ENCODE data around the gene SEMA3B. TPM values are rescaled to one million over a fixed set of nuclear protein-coding genes. Genes with fewer than 3 reads are reported as not detected.

Gene SEMA3B
- total and polyA plus RNA-seq, 2 experiments from 2014 or later: 67.7 to 104 TPM

DNA sequence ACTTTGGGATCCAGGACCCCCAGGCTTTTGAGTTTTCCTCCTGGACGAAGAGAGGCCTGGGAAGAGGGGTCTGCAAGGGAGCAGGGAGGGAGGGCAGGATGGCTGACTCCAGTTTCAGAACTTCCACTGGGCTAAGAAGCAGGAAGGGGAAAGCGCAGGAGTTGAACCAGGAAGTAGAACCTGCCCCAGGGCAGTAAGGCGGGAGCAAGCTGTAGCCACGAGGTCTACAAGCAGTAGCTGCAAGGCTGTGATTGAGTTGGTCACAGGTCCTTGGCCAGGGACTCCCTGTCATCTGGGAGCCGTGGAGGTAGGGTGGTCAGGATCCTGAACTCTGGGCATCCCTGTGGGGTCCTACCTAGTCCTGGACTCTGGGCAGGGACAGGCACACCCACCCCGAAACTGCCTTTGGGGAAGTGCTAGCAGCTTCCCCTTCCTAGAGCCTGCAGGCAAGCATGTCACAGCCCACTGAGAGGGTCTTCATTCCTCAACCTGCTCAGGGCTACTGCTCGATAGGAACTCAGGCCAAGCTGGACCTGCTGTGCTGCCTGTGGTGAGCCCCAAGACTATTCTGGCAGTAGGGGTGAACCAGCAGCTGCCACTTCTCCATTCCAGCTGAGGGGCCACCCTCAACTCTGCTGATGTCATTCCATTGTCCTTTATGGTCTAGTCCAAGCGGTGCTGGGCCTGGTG, 38.7 kb upstream of the SEMA3B start:
- H3K4me2 ChIP-seq: no peak overlapping the region
- H3K9me3 ChIP-seq (ENCODE audit: low read depth): no peaks in the 10 kb centered on the region
- WGBS (ENCODE audit: low lambda C conversion rate, missing lambda C conversion rate): 86% methylated on average over 8 of the region's 8 CpGs
- H3K4me1 ChIP-seq (ENCODE audit: insufficient read depth): peaks cover 17% of the 10 kb centered on the region
- DNase-seq (ENCODE audit: low spot score): no peak
- no peaks in the 10 kb centered on the region for H3K9me2 ChIP-seq (replicated peaks; ENCODE audit: insufficient read depth)
- H2AFZ ChIP-seq: no peak overlapping the region
- H4K20me1 ChIP-seq (ENCODE audit: insufficient read depth, poor library complexity, severe bottlenecking): no peaks in the 10 kb centered on the region
- H3K4me3 ChIP-seq: no peak overlapping the region
- H3K79me2 ChIP-seq: no peaks in the 10 kb centered on the region
- H3K27me3 ChIP-seq: no peaks in the 10 kb centered on the region
- no peak for TF ChIP-seq EZH2 (IDR thresholded peaks at IDR 0.05; ENCODE audit: borderline replicate concordance)
- TF ChIP-seq, protein P1, sequence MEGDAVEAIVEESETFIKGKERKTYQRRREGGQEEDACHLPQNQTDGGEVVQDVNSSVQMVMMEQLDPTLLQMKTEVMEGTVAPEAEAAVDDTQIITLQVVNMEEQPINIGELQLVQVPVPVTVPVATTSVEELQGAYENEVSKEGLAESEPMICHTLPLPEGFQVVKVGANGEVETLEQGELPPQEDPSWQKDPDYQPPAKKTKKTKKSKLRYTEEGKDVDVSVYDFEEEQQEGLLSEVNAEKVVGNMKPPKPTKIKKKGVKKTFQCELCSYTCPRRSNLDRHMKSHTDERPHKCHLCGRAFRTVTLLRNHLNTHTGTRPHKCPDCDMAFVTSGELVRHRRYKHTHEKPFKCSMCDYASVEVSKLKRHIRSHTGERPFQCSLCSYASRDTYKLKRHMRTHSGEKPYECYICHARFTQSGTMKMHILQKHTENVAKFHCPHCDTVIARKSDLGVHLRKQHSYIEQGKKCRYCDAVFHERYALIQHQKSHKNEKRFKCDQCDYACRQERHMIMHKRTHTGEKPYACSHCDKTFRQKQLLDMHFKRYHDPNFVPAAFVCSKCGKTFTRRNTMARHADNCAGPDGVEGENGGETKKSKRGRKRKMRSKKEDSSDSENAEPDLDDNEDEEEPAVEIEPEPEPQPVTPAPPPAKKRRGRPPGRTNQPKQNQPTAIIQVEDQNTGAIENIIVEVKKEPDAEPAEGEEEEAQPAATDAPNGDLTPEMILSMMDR (IDR thresholded peaks at IDR 0.05; ENCODE audit: poor library complexity): no peak
- no peak for TF ChIP-seq EZH2phosphoT487 (IDR thresholded peaks at IDR 0.05; ENCODE audit: low read depth, severe bottlenecking, unreplicated experiment)
- no peaks in the 10 kb centered on the region for H3K36me3 ChIP-seq (replicated peaks; ENCODE audit: insufficient read depth, low read depth)
- H3K27ac ChIP-seq: no peak overlapping the region

DNA sequence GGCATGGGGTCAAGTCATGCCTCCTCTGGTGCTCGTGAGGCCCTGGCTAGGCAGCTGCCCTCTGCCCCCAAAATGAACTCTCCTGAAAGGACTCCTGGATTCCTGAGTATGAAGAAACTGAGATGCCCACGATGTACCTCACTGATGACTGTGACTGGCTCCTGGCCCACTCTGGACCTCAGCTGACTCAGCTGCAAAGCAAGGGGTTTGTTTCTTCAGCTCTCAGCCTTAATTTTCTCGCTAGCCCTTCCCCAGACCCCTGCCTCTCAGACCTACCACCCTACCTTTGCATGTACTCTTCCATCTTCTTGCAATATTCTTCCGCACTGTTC, 38.2 kb upstream of the SEMA3B start:
- no peaks in the 10 kb centered on the region for H3K36me3 ChIP-seq (replicated peaks; ENCODE audit: insufficient read depth, low read depth)
- no peak overlapping the region for H3K27ac ChIP-seq
- no peaks in the 10 kb centered on the region for H3K9me2 ChIP-seq (replicated peaks; ENCODE audit: insufficient read depth)
- no peak overlapping the region for H3K4me2 ChIP-seq
- no peaks in the 10 kb centered on the region for H3K9me3 ChIP-seq (ENCODE audit: low read depth)
- TF ChIP-seq, protein P1 (IDR thresholded peaks at IDR 0.05; ENCODE audit: poor library complexity): no peak
- TF ChIP-seq EZH2 (IDR thresholded peaks at IDR 0.05; ENCODE audit: borderline replicate concordance) (no peak), EZH2phosphoT487 (IDR thresholded peaks at IDR 0.05; ENCODE audit: low read depth, severe bottlenecking, unreplicated experiment) (no peak)
- no peak overlapping the region for H2AFZ ChIP-seq
- 91% methylated on average over 4 of the region's 4 CpGs for WGBS (ENCODE audit: low lambda C conversion rate, missing lambda C conversion rate)
- H4K20me1 ChIP-seq (ENCODE audit: insufficient read depth, poor library complexity, severe bottlenecking): no peaks in the 10 kb centered on the region
- H3K27me3 ChIP-seq: no peaks in the 10 kb centered on the region
- no peak overlapping the region for H3K4me3 ChIP-seq
- no peak for DNase-seq (ENCODE audit: low spot score)
- H3K4me1 ChIP-seq (ENCODE audit: insufficient read depth): peaks cover 15% of the 10 kb centered on the region
- no peaks in the 10 kb centered on the region for H3K79me2 ChIP-seq

- H3K4me2 ChIP-seq: no peak overlapping the region
- H3K9me3 ChIP-seq (ENCODE audit: low read depth): no peaks in the 10 kb centered on the region
- H3K79me2 ChIP-seq: peaks cover 4% of the 10 kb centered on the region
- H3K36me3 ChIP-seq (replicated peaks; ENCODE audit: insufficient read depth, low read depth): no peaks in the 10 kb centered on the region
- peaks cover 14% of the 10 kb centered on the region for H3K4me1 ChIP-seq (ENCODE audit: insufficient read depth)
- H3K9me2 ChIP-seq (replicated peaks; ENCODE audit: insufficient read depth): no peaks in the 10 kb centered on the region
- peaks cover 3% of the 10 kb centered on the region for H4K20me1 ChIP-seq (ENCODE audit: insufficient read depth, poor library complexity, severe bottlenecking)
- H3K27me3 ChIP-seq: no peaks in the 10 kb centered on the region
- TF ChIP-seq, protein P1 (IDR thresholded peaks at IDR 0.05; ENCODE audit: poor library complexity): no peak
- TF ChIP-seq EZH2phosphoT487 (IDR thresholded peaks at IDR 0.05; ENCODE audit: low read depth, severe bottlenecking, unreplicated experiment): no peak
- no peak for TF ChIP-seq EZH2 (IDR thresholded peaks at IDR 0.05; ENCODE audit: borderline replicate concordance)
- H2AFZ ChIP-seq: no peak overlapping the region
- no peak for DNase-seq (ENCODE audit: low spot score)
- H3K27ac ChIP-seq: no peak overlapping the region
- 62% methylated on average over 5 of the region's 5 CpGs for WGBS (ENCODE audit: low lambda C conversion rate, missing lambda C conversion rate)
- H3K4me3 ChIP-seq: no peak overlapping the region
These were observed 37.4 kb upstream of the SEMA3B start for GRCh38 chr3:50231581-50231980.

Measured in hepatocyte (in vitro differentiated cells).